ENCODE results near the gene GDF10. TPM values are rescaled to one million over a fixed set of nuclear protein-coding genes. Genes with fewer than 3 reads are reported as not detected.

Gene GDF10
- total RNA-seq, 1 experiment from 2014 or later = not detected

GRCh38 chr10:47291682-47292081, 8.3 kb upstream of the GDF10 start:
- no peak for DNase-seq (ENCODE audit: low spot score)

- DNase-seq (ENCODE audit: low spot score) = no peak
Observed at GRCh38 chr10:47294057-47294456, 5.9 kb upstream of the GDF10 start.

- DNase-seq (ENCODE audit: low spot score) = no peak
Observed at GRCh38 chr10:47294501-47294900, 5.5 kb upstream of the GDF10 start.

- no peak for DNase-seq (ENCODE audit: low spot score)
Observed at GRCh38 chr10:47295411-47295810, 4.6 kb upstream of the GDF10 start.

- no peak for DNase-seq (ENCODE audit: low spot score)
Observed at GRCh38 chr10:47296156-47296894, 3.7 kb upstream of the GDF10 start.

GRCh38 chr10:47296941-47297340, 3.1 kb upstream of the GDF10 start:
- DNase-seq (ENCODE audit: low spot score) = no peak

- no peak for DNase-seq (ENCODE audit: low spot score)
Observed at GRCh38 chr10:47297866-47298540, 2.0 kb upstream of the GDF10 start.

- DNase-seq (ENCODE audit: low spot score) = no peak
Observed at GRCh38 chr10:47298715-47299114, 1.3 kb upstream of the GDF10 start.

GRCh38 chr10:47300429-47300931, 483 bp downstream of the GDF10 start:
- DNase-seq (ENCODE audit: low spot score) = no peak

GRCh38 chr10:47301833-47302232, 1.8 kb downstream of the GDF10 start:
- no peak for DNase-seq (ENCODE audit: low spot score)

- DNase-seq (ENCODE audit: low spot score) = no peak
Observed at GRCh38 chr10:47303105-47303504, 3.1 kb downstream of the GDF10 start.

- no peak for DNase-seq (ENCODE audit: low spot score)
Observed at GRCh38 chr10:47303866-47304265, 3.9 kb downstream of the GDF10 start.

- no peak for DNase-seq (ENCODE audit: low spot score)
Observed at GRCh38 chr10:47305566-47305965, 5.6 kb downstream of the GDF10 start.

GRCh38 chr10:47306387-47307210, 6.6 kb downstream of the GDF10 start:
- DNase-seq (ENCODE audit: low spot score) = no peak

GRCh38 chr10:47307381-47307780, 7.4 kb downstream of the GDF10 start:
- DNase-seq (ENCODE audit: low spot score) = no peak

GRCh38 chr10:47308775-47309174, 8.8 kb downstream of the GDF10 start:
- DNase-seq (ENCODE audit: low spot score) = no peak

GRCh38 chr10:47309408-47310089, 9.6 kb downstream of the GDF10 start:
- no peak for DNase-seq (ENCODE audit: low spot score)

- no peak for DNase-seq (ENCODE audit: low spot score)
Observed at GRCh38 chr10:47310090-47310505, 10.1 kb downstream of the GDF10 start.

GRCh38 chr10:47311193-47311931, 11.4 kb downstream of the GDF10 start:
- DNase-seq (ENCODE audit: low spot score) = no peak

GRCh38 chr10:47311932-47312662, 12.1 kb downstream of the GDF10 start:
- DNase-seq (ENCODE audit: low spot score) = peak; percentile 77

Data from H4 (cell line).